Measurements from ENCODE around the gene IGF1R.
A peak's percentile ranks its signal among the peaks of the same experiment; 100 is the strongest.

IGF1R gene

GRCh38 chr15:98930576-98930975, 282.2 kb downstream of the IGF1R start:
- no peak for DNase-seq

GRCh38 chr15:98931004-98931403, 282.7 kb downstream of the IGF1R start:
- no peak for DNase-seq

GRCh38 chr15:98933406-98933805, 285.1 kb downstream of the IGF1R start:
- no peak for DNase-seq

DNA sequence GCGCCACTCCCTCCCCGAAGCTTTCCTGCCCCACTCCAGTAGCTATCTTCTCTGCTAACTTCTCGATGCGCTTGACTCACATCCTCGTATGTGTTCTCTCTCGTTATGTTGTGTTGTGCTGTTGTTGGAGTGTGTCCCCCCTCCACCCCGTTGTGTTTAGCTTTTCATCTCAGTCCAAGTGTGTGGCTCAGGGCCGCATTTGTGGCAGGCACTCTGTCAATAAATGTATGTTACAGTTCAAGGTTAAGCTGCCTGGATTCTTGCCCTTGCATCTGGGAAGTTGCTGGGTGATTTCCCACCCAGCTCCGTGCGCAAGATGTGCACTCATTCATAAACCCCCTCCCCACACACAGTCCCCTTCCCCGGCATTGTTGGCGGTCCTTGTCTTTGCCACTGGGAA, 287.4 kb downstream of the IGF1R start:
- DNase-seq: no peak

DNA sequence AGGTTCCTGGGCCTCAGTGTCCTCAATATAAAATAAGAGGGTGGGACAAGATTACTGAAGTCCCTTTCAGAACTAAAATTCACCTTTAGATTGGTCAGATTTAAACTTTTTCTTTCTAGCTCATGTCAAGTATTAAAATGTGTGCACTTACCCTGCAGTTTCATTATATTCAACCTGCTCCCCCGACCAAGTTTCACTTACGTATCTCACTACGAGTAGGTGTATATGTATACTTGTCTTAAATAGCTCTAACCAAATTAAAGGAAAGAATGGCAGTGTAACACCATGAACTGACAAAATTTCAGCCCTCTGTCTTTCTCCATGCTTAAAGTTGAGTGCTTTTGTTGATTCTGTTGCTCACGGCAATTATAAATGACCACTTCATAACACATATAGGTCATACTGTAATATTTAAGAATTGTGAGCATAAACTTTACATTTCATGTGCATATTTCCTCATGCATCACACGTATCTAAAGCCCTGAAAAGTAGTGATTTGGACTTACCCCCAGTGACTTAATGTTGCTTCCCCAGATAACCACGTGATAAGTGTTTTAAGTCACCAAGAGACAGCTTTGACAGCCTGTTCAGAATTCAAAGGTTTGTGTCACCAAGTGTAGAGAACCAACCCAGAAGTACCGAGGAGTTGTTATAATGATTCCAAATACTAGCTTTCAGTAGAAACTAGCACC, 289.2 kb downstream of the IGF1R start:
- DNase-seq: no peak

DNA sequence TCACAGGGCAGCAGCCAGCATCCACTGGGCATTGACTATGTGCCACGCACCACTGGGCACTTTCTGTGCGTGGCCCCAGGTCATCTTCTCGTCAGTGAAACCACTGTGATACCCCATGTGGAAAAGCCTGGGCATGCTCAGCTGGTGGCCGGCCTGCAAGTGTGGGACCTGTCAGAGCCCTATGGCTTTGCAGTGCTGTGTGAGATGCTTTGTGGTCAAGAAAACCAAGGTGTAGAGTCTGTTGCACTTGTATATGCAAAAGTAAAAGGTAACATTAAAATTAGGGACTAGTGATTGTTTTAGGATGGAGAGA, 289.7 kb downstream of the IGF1R start:
- no peak for DNase-seq

DNA sequence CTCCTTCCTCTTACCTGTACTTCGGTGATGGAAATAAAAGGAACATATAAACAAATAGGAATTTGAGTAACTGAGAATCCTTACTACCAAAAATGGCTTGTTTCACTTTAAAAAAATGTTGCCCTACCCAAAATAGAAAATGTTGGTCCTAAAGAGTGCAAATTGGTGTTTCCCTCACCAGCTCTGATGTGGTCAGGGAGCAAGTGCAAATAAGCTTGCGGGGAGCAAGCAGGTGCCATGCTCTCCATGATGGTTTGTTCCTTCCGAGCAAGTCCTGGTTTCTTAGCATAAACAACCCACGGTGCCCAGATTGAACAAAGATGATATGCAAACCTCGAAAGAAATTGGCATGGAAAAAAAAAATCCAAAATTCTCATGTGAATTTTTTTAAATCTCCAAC, 290.5 kb downstream of the IGF1R start:
- DNase-seq: no peak

DNA sequence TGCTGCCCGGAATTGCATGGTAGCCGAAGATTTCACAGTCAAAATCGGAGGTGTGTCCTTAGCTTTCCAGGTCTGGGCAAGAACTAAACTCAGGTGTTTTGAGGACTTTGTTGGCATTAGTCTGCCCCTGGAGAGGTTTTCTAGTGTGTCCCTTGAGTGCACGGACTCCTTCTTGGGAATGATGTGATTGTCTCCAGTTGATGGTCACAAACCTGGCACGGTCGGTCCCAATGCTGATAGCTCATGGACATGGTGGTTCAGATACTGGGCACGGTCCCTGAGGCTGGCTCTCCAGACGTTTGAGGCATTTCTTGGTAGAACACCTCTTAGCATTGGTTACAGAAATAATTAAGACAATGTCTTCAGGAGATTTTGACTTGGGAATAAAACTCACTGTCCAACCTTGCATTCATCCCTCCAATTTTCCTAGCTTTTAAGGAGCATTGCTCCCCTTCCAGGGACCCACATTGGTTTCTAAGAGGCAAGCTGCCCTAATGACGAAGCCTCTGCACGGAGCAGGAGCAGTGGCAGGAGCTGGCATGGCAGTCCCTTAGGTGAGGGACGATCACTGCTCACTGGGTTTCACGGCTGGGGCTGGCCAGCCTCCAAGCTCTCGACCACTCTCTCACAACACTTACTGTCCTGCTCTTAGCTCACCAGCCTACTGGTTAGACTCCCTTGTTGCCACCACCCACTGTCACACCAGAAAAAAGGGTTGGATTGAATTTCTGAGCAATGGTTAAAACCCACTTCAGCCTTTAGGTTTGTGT, 291.2 kb downstream of the IGF1R start:
- no peak for DNase-seq

GRCh38 chr15:98941595-98942255, 293.4 kb downstream of the IGF1R start:
- DNase-seq: no peak

GRCh38 chr15:98942431-98942830, 294.1 kb downstream of the IGF1R start:
- no peak for DNase-seq

GRCh38 chr15:98943051-98943508, 294.7 kb downstream of the IGF1R start:
- DNase-seq: no peak

DNA sequence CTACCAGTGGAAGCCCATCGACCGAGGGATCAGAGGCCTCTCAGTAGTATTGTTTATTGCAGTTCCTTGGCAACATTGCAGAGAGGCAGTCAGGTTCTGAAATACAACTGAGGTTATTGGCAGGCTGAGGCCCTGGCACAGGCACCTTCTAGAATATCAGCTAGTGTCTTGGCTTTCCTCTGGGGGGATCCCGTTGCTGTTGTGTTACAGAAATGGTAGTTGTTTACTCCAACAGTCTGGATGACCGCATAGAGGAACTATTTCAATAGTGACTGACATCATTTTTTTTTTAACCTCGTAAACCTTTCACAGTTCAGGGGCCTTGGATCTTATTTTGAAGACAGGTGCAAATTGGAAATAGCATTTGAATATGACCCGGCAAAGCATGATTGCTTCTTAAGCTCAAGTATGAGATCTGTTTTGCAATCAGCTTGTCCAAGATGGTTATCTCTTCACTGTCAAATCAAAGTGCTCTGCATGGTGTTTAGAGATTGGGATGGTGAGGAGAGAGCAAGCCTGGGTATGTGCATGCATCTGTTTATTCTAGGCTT, 295.3 kb downstream of the IGF1R start:
- DNase-seq: peak; percentile 47

DNA sequence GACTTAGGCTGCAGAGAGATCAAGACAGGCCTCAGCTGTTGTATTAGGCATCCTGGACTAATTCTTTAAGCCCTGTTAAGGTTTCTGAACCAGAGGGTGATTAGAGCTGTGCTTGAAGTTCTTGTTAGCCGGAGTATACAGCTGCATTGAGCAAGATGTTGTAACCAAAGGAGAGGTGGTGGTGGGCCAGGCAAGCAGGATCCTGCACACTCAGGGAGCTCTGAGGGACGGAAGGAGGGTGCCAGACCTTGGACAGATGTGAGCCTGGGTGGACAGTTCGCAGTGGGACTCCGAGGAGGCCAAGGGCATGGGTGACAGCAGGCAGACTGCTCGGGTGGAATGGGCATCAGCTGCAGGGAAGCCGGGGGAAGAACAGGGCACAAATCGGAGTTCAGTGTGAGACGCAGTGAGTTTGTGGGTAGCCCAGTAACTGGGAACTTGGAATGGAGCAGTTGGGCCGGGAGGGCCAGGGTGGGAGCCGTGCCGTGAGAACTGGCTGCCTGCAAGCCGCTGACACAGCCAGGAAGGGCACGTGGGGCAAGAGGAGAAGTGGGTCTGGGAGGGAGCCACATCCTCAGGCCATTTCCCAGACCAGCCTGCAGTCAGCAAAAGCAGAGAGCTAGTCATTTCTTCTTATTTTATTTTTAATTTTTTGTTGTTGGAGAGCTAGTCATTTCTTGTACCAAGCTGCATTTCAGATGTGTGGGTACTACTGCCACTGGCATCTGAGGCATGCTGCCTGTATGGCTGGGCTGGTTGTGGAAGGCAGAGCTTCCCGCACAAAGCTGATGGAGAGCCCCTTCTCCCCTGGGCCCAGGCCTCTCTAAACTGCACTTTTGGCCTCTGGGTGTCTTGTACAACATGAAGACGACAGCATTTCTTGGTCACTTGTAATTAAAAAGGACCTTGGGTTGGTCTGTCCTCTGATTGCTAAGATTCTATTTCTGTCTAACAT, 298.2 kb downstream of the IGF1R start:
- DNase-seq: peak; percentile 51

- no peak for DNase-seq
Observed at GRCh38 chr15:98948456-98948855, 300.1 kb downstream of the IGF1R start.

- no peak for DNase-seq
Observed at GRCh38 chr15:98948941-98949340, 300.6 kb downstream of the IGF1R start.

DNA sequence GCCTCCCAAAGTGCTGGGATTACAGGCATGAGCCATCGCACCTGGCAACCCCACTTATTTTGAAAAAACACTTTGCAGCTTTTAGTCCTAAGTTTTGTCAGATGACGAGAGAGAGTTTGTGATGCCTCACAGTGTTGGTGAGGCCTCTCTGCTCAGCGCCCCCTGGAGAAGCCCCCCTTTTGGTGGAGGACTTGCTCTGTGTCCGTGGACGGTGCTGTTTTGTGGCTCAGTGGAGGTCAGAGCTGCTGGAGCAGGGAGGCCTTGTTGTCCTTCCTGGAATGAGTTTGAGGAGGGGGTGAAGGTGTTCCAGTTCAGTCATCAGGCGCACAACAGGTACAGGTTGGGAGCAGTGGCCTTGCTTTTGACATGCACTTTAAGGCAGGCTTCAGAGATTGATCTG, 301.3 kb downstream of the IGF1R start:
- DNase-seq: no peak

- no peak for DNase-seq
Observed at GRCh38 chr15:98950248-98950647, 301.9 kb downstream of the IGF1R start.

- DNase-seq: no peak
Observed at GRCh38 chr15:98951004-98951403, 302.7 kb downstream of the IGF1R start.

- DNase-seq: no peak
Observed at GRCh38 chr15:98951493-98952320, 303.4 kb downstream of the IGF1R start.

DNA sequence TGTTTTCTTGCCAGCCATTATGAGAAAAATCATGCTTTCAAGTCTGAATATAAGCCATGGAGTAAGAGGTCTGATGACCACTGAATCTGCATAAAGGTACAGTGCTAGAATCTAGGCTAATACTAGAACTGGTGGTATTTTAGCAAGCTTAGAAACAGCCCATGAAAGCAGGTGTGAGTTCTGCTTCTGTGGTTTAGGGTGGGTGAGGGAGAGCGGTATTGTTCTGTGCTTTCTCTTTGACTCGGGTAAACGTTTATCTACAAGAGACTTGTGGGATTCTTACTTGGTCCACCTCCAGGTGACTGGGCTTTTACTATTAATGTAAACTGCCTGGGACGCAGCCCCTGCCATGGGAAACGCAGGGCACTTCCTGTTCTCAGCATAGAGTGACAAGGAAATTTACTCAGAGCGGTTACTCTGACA, 304.1 kb downstream of the IGF1R start:
- no peak for DNase-seq

DNA sequence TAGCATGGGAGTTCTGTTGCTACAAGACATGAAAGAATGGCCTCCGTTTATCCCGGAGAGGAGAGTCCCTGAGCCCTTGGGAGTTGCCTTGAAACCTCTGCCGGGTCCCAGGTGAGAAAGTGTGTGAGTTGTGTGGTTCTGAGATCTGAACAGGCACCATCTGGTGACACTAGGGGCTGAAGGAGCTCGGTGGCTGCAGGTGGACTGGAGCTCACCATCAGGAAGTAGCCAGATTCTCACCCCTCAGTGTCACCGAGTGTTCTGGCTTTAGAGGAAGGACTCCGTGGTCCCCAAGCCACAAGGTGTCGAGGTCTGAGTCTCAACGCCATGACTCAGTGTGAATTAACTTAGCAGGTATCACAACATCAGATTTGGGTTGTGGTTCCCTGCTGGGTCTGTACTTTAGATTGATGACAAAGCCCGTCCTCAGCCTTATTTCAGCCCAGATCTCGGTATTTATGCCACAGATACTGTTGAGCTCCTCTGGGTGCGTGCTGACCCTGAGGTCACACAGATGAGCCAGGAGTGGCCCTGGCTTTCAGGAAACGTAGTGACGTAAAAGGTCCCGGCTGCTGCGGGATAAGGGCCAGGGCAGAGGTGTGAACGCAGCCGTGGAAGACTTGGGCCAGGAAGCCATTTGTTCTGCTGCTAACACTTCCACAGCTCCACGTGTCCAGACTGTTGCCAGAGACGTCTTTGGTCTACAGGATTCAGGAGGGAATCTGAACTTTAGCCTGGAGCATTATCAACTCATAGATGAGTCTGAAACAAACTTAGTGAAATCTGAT, 304.9 kb downstream of the IGF1R start:
- no peak for DNase-seq
